NB4 (cell line): Measurements from ENCODE around the gene KDM4C.

Experiments
- CTCF ChIP-seq: IDR thresholded peaks from one replicate; pipeline ENCODE4 v1.5.1; 2012; ENCODE audit warnings: low read depth, low read length
- MAX ChIP-seq: IDR thresholded peaks from 2 replicates; pipeline ENCODE4 v1.6.1; 2011; ENCODE audit warnings: low read depth, low read length
- POLR2A ChIP-seq: IDR thresholded peaks from 2 replicates; pipeline ENCODE4 v1.6.1; 2011; ENCODE audit warnings: mild to moderate bottlenecking; ENCODE audit not compliant: insufficient read length; ENCODE audit errors: extremely low read depth

- TF ChIP-seq CTCF (no peak), POLR2A (no peak), MAX (no peak)
These were observed 157.9 kb downstream of the KDM4C start for GRCh38 chr9:6915635-6916034.
